Measurements from ENCODE around the gene ASGR1. TPM values are rescaled to one million over a fixed set of nuclear protein-coding genes. Genes with fewer than 3 reads are reported as not detected.
"Not testable (repeated sequence)": the region's sequence is repeated elsewhere in the genome, so short reads cannot be mapped to it uniquely, and the experiment has no call there.

Gene ASGR1
- total RNA-seq, 2 experiments from 2014 or later, result 0.64 to 0.85 TPM

DNA sequence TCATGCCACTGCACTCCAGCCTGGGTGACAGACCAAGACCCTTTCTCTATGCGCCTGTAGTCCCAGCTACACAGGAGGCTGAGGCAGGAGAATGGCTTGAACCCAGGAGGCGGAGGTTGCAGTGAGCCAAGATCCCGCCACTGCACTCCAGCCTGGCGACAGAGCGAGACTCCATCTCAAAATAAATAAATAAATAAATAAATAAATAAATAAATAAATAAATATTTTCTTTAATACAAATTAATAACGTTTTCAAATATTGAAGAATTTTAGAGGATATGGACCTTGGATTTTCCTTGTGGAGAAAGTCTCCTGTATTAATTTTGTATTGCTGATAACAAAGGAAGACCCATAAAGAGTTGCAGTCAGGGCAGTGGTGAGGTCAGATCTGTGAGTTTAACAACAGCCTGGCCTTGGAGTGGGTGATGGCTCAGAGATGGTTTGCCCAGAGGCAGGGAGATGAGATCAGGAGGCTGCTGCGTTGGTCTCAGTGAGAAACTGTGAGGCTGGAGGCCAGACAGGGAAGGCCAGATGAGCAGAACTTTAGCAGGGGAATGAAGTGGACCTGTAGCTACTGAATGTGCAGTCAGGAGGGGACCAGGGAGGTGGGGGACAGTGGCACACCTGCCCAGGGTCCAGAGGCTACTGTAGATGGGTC lies 4.4 kb upstream of the ASGR1 start:
- no peaks in the 10 kb centered on the region for H3K27me3 Mint-ChIP-seq
- H3K4me1 Mint-ChIP-seq (ENCODE audit: low read depth), result no peaks in the 10 kb centered on the region
- no peak overlapping the region for H3K27ac Mint-ChIP-seq
- intact Hi-C loops (cut with DNase I, micrococcal nuclease), result no loop called here
- ChIA-PET POLR2A (no interaction called here), CTCF (no interaction called here)
- TF ChIP-seq, protein P1, sequence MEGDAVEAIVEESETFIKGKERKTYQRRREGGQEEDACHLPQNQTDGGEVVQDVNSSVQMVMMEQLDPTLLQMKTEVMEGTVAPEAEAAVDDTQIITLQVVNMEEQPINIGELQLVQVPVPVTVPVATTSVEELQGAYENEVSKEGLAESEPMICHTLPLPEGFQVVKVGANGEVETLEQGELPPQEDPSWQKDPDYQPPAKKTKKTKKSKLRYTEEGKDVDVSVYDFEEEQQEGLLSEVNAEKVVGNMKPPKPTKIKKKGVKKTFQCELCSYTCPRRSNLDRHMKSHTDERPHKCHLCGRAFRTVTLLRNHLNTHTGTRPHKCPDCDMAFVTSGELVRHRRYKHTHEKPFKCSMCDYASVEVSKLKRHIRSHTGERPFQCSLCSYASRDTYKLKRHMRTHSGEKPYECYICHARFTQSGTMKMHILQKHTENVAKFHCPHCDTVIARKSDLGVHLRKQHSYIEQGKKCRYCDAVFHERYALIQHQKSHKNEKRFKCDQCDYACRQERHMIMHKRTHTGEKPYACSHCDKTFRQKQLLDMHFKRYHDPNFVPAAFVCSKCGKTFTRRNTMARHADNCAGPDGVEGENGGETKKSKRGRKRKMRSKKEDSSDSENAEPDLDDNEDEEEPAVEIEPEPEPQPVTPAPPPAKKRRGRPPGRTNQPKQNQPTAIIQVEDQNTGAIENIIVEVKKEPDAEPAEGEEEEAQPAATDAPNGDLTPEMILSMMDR (IDR thresholded peaks at IDR 0.05), result no peak
- H3K4me3 Mint-ChIP-seq, result no peak overlapping the region
- no peak overlapping the region for H3K4me3 ChIP-seq (ENCODE audit: low read length)
- DNase-seq (no peak), ATAC-seq (ENCODE audit: poor library complexity) (no peak)
- H3K27ac ChIP-seq (ENCODE audit: low read depth in 1 of 2, low read length in 2 of 2), result no peak overlapping the region
- no peaks in the 10 kb centered on the region for H3K9me3 ChIP-seq (ENCODE audit: control insufficient read depth in 1 of 2, insufficient read depth in 1 of 2, low read length in 2 of 2)
- no peaks in the 10 kb centered on the region for H3K36me3 Mint-ChIP-seq (ENCODE audit: low read depth)
- no peaks in the 10 kb centered on the region for H3K9me3 Mint-ChIP-seq
- no peaks in the 10 kb centered on the region for H3K27me3 ChIP-seq (ENCODE audit: control insufficient read depth in 1 of 2, insufficient read depth in 2 of 2, low read length in 2 of 2)
- H3K36me3 ChIP-seq (ENCODE audit: insufficient read depth, low read length), result no peaks in the 10 kb centered on the region
- no peaks in the 10 kb centered on the region for H3K4me1 ChIP-seq (ENCODE audit: insufficient read depth, low read length)

DNA sequence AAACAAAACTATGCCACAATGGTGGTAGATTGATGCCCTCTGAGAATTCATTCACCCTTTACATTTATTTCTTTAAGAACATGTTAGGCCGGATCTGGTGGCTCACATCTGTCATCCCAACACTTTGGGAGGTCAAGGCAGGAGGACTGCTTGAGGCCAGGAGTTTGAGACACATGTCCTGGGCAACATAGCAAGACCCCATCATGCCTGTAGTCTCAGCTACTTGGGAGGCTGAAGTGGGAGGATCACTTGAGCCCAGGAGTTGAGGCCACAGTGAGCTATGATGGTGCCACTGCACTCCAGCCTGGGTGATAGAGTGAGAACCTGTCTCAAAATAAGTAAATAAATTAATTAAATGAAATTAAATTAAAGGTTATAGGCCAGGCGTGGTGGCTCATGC lies 2.9 kb upstream of the ASGR1 start:
- POLR2A ChIA-PET; H3K9me3 ChIP-seq (ENCODE audit: control insufficient read depth in 1 of 2, insufficient read depth in 1 of 2, low read length in 2 of 2); H3K36me3 Mint-ChIP-seq (ENCODE audit: low read depth); H3K9me3 Mint-ChIP-seq; CTCF ChIA-PET; H3K27ac ChIP-seq (ENCODE audit: low read depth in 1 of 2, low read length in 2 of 2); DNase-seq; H3K36me3 ChIP-seq (ENCODE audit: insufficient read depth, low read length); ATAC-seq (ENCODE audit: poor library complexity); H3K4me3 Mint-ChIP-seq; H3K27ac Mint-ChIP-seq; H3K4me3 ChIP-seq (ENCODE audit: low read length); H3K27me3 Mint-ChIP-seq: not testable (repeated sequence)
- intact Hi-C loops (cut with DNase I, micrococcal nuclease), result loop anchor here in 1 of 2 experiments (1.0 kb wide), 1 partner anchor 11 kb away; no protein-coding TSS in a partner anchor
- peaks cover 14% of the 10 kb centered on the region for H3K4me1 ChIP-seq (ENCODE audit: insufficient read depth, low read length)
- peaks cover 14% of the 10 kb centered on the region for H3K4me1 Mint-ChIP-seq (ENCODE audit: low read depth)
- H3K27me3 ChIP-seq (ENCODE audit: control insufficient read depth in 1 of 2, insufficient read depth in 2 of 2, low read length in 2 of 2), result peaks cover 8 to 12% of the 10 kb centered on the region in 2 experiments

DNA sequence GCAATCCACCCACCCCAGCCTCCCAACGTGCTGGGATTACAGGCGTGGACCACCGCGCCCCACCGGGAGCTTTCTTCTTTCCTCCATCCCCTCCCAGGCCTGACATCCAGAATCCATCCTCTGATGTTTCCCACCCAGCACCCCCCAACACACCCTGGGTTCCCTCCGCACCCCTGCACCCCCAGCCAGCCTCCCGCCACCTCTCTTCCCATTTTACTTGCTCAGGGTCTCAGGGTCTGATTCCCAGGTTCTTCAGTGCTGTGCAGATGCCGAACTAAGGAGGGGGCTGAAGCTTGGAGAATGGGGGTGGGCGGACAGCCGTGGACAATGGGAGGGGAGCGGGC lies 225 bp downstream of the ASGR1 start:
- Mint-ChIP-seq H3K4me3 (no peak overlapping the region), H3K27ac (no peak overlapping the region), H3K4me1 (ENCODE audit: low read depth) (peaks cover 14% of the 10 kb centered on the region), H3K36me3 (ENCODE audit: low read depth) (no peaks in the 10 kb centered on the region), H3K9me3 (no peaks in the 10 kb centered on the region), H3K27me3 (no peaks in the 10 kb centered on the region)
- ATAC-seq (ENCODE audit: poor library complexity), result no peak
- H3K27me3 ChIP-seq (ENCODE audit: control insufficient read depth in 1 of 2, insufficient read depth in 2 of 2, low read length in 2 of 2), result peaks cover 8 to 28% of the 10 kb centered on the region in 2 experiments
- peaks cover 28% of the 10 kb centered on the region for H3K4me1 ChIP-seq (ENCODE audit: insufficient read depth, low read length)
- intact Hi-C loops (cut with DNase I, micrococcal nuclease), result no loop called here
- H3K36me3 ChIP-seq (ENCODE audit: insufficient read depth, low read length), result no peaks in the 10 kb centered on the region
- no peak for DNase-seq
- H3K4me3 ChIP-seq (ENCODE audit: low read length), result no peak overlapping the region
- TF ChIP-seq, protein P1 (IDR thresholded peaks at IDR 0.05), result no peak
- H3K27ac ChIP-seq (ENCODE audit: low read depth in 1 of 2, low read length in 2 of 2), result no peak overlapping the region
- POLR2A ChIA-PET, result no interaction called here
- H3K9me3 ChIP-seq (ENCODE audit: control insufficient read depth in 1 of 2, insufficient read depth in 1 of 2, low read length in 2 of 2), result no peaks in the 10 kb centered on the region
- CTCF ChIA-PET, result no interaction called here

All from CD4-positive, alpha-beta T cell (primary cell).